DOHH2 (cell line): Measurements from ENCODE around the gene EXOC3L2.
A peak's percentile ranks its signal among the peaks of the same experiment; 100 is the strongest.

ENCODE experiments used
- H3F3A ChIP-seq: fragments of 200-600 bp; sonication (generic), shearing (Covaris generic); 2 replicates; pipeline ENCODE4 v1.6.0; 2016; ENCODE audit warnings: antibody characterized with exemption, mild to moderate bottlenecking; ENCODE audit not compliant: control insufficient read depth, insufficient read depth
- H3K27ac ChIP-seq: fragments of 200-600 bp; sonication (generic); 2 replicates; pipeline ENCODE4 v1.5.1; 2014; ENCODE audit warnings: low read depth, mild to moderate bottlenecking, low read length, moderate library complexity
- H3K27me3 ChIP-seq: fragments of 200-600 bp; sonication (generic); 2 replicates; pipeline ENCODE4 v1.6.1; 2014; ENCODE audit warnings: mild to moderate bottlenecking, low read length, mixed read lengths; ENCODE audit not compliant: control insufficient read depth
- H3K36me3 ChIP-seq: fragments of 200-600 bp; sonication (generic); 2 replicates; pipeline ENCODE4 v1.6.1; 2014; ENCODE audit warnings: mild to moderate bottlenecking, low read length, moderate library complexity, mixed read lengths; ENCODE audit not compliant: control insufficient read depth
- H3K4me1 ChIP-seq: fragments of 200-600 bp; sonication (generic); 2 replicates; pipeline ENCODE4 v1.6.1; 2014; ENCODE audit warnings: mild to moderate bottlenecking, low read length, mixed read lengths; ENCODE audit not compliant: control insufficient read depth
- H3K4me2 ChIP-seq: fragments of 200-600 bp; sonication (generic); 2 replicates; pipeline ENCODE4 v1.6.0; 2014; ENCODE audit warnings: mild to moderate bottlenecking, low read length, moderate library complexity
- H3K4me3 ChIP-seq: fragments of 200-600 bp; sonication (generic); 2 replicates; pipeline ENCODE4 v1.5.1; 2014; ENCODE audit warnings: mild to moderate bottlenecking, low read length, mixed read lengths
- H3K79me2 ChIP-seq: fragments of 200-600 bp; sonication (generic); 2 replicates; pipeline ENCODE4 v1.6.1; 2014; ENCODE audit warnings: mild to moderate bottlenecking, low read length, mixed read lengths; ENCODE audit not compliant: control insufficient read depth
- H3K9me2 ChIP-seq: fragments of 200-600 bp; sonication (generic); replicated peaks from 2 replicates; pipeline ENCODE4 v1.6.1; 2014; ENCODE audit warnings: mild to moderate bottlenecking, low read length, mixed read lengths; ENCODE audit not compliant: control insufficient read depth
- H3K9me3 ChIP-seq: fragments of 200-600 bp; sonication (generic); 2 replicates; pipeline ENCODE4 v1.6.1; 2014; ENCODE audit warnings: antibody characterized with exemption, low read length, mixed read lengths; ENCODE audit not compliant: control insufficient read depth, insufficient read depth
- H4K20me1 ChIP-seq: fragments of 200-600 bp; sonication (generic); 2 replicates; pipeline ENCODE4 v1.6.0; 2014; ENCODE audit warnings: low read depth, mild to moderate bottlenecking, antibody characterized with exemption, low read length, moderate library complexity; ENCODE audit not compliant: control insufficient read depth, insufficient read depth
- CTCF ChIP-seq: fragments of 200-600 bp; sonication (generic); IDR thresholded peaks from one replicate; pipeline ENCODE4 v1.5.1; 2014; ENCODE audit warnings: antibody characterized with exemption, mild to moderate bottlenecking, low read depth, low read length; ENCODE audit not compliant: poor library complexity, severe bottlenecking
- EZH2phosphoT487 ChIP-seq: fragments of 200-600 bp; sonication (generic); IDR thresholded peaks from 2 replicates; pipeline ENCODE4 v1.6.1; 2017; ENCODE audit warnings: borderline replicate concordance, mild to moderate bottlenecking, antibody characterized with exemption, low read length, moderate library complexity, mixed read lengths

EXOC3L2 gene

GRCh38 chr19:45189971-45190370 is 55.2 kb downstream of the EXOC3L2 start:
- Histone ChIP-seq H3K79me2 (no peaks in the 10 kb centered on the region), H3K9me2 (no peaks in the 10 kb centered on the region), H3K36me3 (no peaks in the 10 kb centered on the region), H3F3A (no peaks in the 10 kb centered on the region), H3K27me3 (no peaks in the 10 kb centered on the region), H3K4me2 (no peak overlapping the region), H3K4me1 (peaks cover 3% of the 10 kb centered on the region; the same call in 1 of the 2 replicates), H3K4me3 (no peak overlapping the region), H3K27ac (no peak overlapping the region), H3K9me3 (no peaks in the 10 kb centered on the region), H4K20me1 (no peaks in the 10 kb centered on the region)
- TF ChIP-seq CTCF (no peak), EZH2phosphoT487 (no peak)

- H4K20me1 ChIP-seq, result no peaks in the 10 kb centered on the region
- H3K4me1 ChIP-seq, result peaks cover 3% of the 10 kb centered on the region; the same call in 1 of the 2 replicates
- H3K4me2 ChIP-seq, result no peak overlapping the region
- no peaks in the 10 kb centered on the region for H3K9me3 ChIP-seq
- no peak overlapping the region for H3K27ac ChIP-seq
- no peaks in the 10 kb centered on the region for H3K9me2 ChIP-seq
- no peak overlapping the region for H3K4me3 ChIP-seq
- TF ChIP-seq EZH2phosphoT487, result no peak
- peak; percentile 61 for TF ChIP-seq CTCF
- H3F3A ChIP-seq, result no peaks in the 10 kb centered on the region
- no peaks in the 10 kb centered on the region for H3K27me3 ChIP-seq
- no peaks in the 10 kb centered on the region for H3K36me3 ChIP-seq
- H3K79me2 ChIP-seq, result no peaks in the 10 kb centered on the region
These were observed 57.6 kb downstream of the EXOC3L2 start for GRCh38 chr19:45187421-45188100.

- Histone ChIP-seq H3K27me3 (no peaks in the 10 kb centered on the region), H3K4me2 (no peak overlapping the region)
These were observed 58.5 kb downstream of the EXOC3L2 start for GRCh38 chr19:45186509-45187334.

More at GRCh38 chr19:45186509-45187334, 58.5 kb downstream of the EXOC3L2 start:
- peaks cover under 1% of the 10 kb centered on the region for H3K36me3 ChIP-seq
- H3F3A ChIP-seq, result no peaks in the 10 kb centered on the region
- H3K27ac ChIP-seq, result no peak overlapping the region
- no peaks in the 10 kb centered on the region for H3K9me3 ChIP-seq
- no peaks in the 10 kb centered on the region for H4K20me1 ChIP-seq
- TF ChIP-seq EZH2phosphoT487 (no peak), CTCF (no peak)
- no peaks in the 10 kb centered on the region for H3K9me2 ChIP-seq
- peaks cover under 1% of the 10 kb centered on the region for H3K79me2 ChIP-seq
- H3K4me1 ChIP-seq, result peaks cover 3% of the 10 kb centered on the region; the same call in 1 of the 2 replicates
- no peak overlapping the region for H3K4me3 ChIP-seq
